ENCODE data around the gene MRPL12.

Gene MRPL12

GRCh38 chr17:81741594-81742452, 38.7 kb downstream of the MRPL12 start:
- Mint-ChIP-seq H3K27me3 (ENCODE audit: low read depth) (peaks cover 13% of the 10 kb centered on the region), H3K4me1 (no peaks in the 10 kb centered on the region), H3K9me3 (no peaks in the 10 kb centered on the region), H3K36me3 (ENCODE audit: low read depth) (no peaks in the 10 kb centered on the region), H3K4me3 (no peak overlapping the region), H3K27ac (no peak overlapping the region)
- TF ChIP-seq CTCF (IDR thresholded peaks at IDR 0.05; ENCODE audit: unreplicated experiment in 3 of 3) = no peak

All from nephron (organoid).